HG02970 (cell line): ENCODE data around the gene LMAN2.

ENCODE experiments used
- ATAC-seq: cut with Tn5 transposase; IDR thresholded peaks from one replicate; pipeline ENCODE4 v1.9.1; 2021; ENCODE audit warnings: mild to moderate bottlenecking, moderate library complexity, moderate number of reproducible peaks; ENCODE audit not compliant: unreplicated experiment, low FRiP score

LMAN2 gene

GRCh38 chr5:177330991-177331842, 20.3 kb downstream of the LMAN2 start:
- ATAC-seq = no peak

- ATAC-seq = no peak
Observed at GRCh38 chr5:177329883-177330282, 21.6 kb downstream of the LMAN2 start.

GRCh38 chr5:177328545-177329231, 22.8 kb downstream of the LMAN2 start:
- no peak for ATAC-seq

- ATAC-seq = no peak
Observed at GRCh38 chr5:177327539-177328522, 23.6 kb downstream of the LMAN2 start.

- no peak for ATAC-seq
Observed at GRCh38 chr5:177325868-177326381, 25.5 kb downstream of the LMAN2 start.

- ATAC-seq = no peak
Observed at GRCh38 chr5:177320879-177321278, 30.6 kb downstream of the LMAN2 start.

- no peak for ATAC-seq
Observed at GRCh38 chr5:177319913-177320588, 31.4 kb downstream of the LMAN2 start.

- ATAC-seq = no peak
Observed at GRCh38 chr5:177317959-177318377, 33.5 kb downstream of the LMAN2 start.

GRCh38 chr5:177316005-177316404, 35.5 kb downstream of the LMAN2 start:
- ATAC-seq = no peak

GRCh38 chr5:177315411-177315810, 36.1 kb downstream of the LMAN2 start:
- ATAC-seq = no peak

GRCh38 chr5:177314376-177315342, 36.8 kb downstream of the LMAN2 start:
- ATAC-seq = no peak

- ATAC-seq = no peak
Observed at GRCh38 chr5:177313561-177314259, 37.8 kb downstream of the LMAN2 start.

GRCh38 chr5:177312649-177313181, 38.8 kb downstream of the LMAN2 start:
- ATAC-seq = peak; percentile 11

- peak; percentile 80 for ATAC-seq
Observed at GRCh38 chr5:177311723-177312648, 39.5 kb downstream of the LMAN2 start, which contains the start of gene MXD3. MXD3 (minus strand) TSS chr5:177311898; CDS start chr5:177311830, 68 bp downstream.

- ATAC-seq = no peak
Observed at GRCh38 chr5:177311392-177311722, 40.1 kb downstream of the LMAN2 start.

GRCh38 chr5:177310757-177311391, 40.6 kb downstream of the LMAN2 start:
- ATAC-seq = no peak
